ENCODE results near the gene SEPSECS. TPM values are rescaled to one million over a fixed set of nuclear protein-coding genes. Genes with fewer than 3 reads are reported as not detected.
A peak's percentile ranks its signal among the peaks of the same experiment; 100 is the strongest.
"Not testable (repeated sequence)": the region's sequence is repeated elsewhere in the genome, so short reads cannot be mapped to it uniquely, and the experiment has no call there.

Gene SEPSECS
- total RNA-seq, 4 donors from 2014 or later, result 6.6 to 19.2 (median 9.0) TPM

DNA sequence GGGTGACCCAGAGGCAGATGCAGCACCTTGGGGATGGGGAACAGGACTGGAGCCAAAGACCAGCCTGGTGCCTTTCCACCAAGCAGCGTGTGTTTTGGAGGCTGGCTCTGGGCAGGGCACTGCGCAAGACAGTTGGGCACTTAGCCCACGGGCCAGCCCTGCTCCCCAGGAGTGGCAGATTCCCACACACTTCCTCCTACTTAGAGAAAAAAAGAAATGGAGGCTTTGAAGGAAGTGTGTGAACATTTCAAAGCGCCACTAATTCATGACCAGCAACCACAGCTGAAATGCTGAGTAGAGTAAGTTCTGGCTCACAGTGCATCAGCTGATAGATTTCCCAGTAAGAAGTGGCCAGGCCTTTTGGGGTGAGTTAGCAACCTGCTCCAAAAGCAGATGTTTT lies 74.6 kb downstream of the SEPSECS start:
- Histone ChIP-seq H3K4me3 (no peak overlapping the region), H3K36me3 (no peaks in the 10 kb centered on the region), H3K9me3 (no peaks in the 10 kb centered on the region), H3K4me1 (peaks cover 0 to 10% (median 2%) of the 10 kb centered on the region in 4 donors), H3K27me3 (peaks cover 0 to 23% of the 10 kb centered on the region in 2 donors), H3K27ac (no peak overlapping the region)
- WGBS, 2 donors, result 62 to 78% methylated on average over 4 of the region's 4 CpGs
- peak in 1 of 2 donors; percentile 31 for TF ChIP-seq EP300 (IDR thresholded peaks at IDR 0.05)
- no peak for TF ChIP-seq POLR2A (IDR thresholded peaks at IDR 0.05)
- TF ChIP-seq, protein P1, sequence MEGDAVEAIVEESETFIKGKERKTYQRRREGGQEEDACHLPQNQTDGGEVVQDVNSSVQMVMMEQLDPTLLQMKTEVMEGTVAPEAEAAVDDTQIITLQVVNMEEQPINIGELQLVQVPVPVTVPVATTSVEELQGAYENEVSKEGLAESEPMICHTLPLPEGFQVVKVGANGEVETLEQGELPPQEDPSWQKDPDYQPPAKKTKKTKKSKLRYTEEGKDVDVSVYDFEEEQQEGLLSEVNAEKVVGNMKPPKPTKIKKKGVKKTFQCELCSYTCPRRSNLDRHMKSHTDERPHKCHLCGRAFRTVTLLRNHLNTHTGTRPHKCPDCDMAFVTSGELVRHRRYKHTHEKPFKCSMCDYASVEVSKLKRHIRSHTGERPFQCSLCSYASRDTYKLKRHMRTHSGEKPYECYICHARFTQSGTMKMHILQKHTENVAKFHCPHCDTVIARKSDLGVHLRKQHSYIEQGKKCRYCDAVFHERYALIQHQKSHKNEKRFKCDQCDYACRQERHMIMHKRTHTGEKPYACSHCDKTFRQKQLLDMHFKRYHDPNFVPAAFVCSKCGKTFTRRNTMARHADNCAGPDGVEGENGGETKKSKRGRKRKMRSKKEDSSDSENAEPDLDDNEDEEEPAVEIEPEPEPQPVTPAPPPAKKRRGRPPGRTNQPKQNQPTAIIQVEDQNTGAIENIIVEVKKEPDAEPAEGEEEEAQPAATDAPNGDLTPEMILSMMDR (IDR thresholded peaks at IDR 0.05), result no peak
- no peak for DNase-seq (ENCODE audit: low spot score in 2 of 2)

DNA sequence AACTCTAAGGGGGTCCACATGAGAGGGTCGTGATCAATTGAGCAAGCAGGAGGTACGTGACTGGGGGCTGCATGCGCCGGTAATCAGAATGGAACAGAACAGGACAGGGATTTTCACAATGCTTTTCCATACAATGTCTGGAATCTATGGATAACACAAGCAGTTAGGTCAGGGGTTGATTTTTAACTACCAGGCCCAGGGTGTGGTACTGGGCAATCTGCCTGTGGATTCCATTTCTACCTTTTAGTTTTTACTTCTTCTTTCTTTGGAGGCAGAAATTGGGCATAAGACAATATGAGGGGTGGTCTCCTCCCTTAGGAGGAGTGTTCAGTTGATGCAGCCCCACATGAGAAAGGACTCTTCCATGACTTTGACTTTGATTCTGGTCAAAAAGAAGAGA lies 76.8 kb downstream of the SEPSECS start:
- DNase-seq (ENCODE audit: low spot score in 2 of 2); H3K27ac ChIP-seq; H3K4me3 ChIP-seq; H3K4me1 ChIP-seq; H3K36me3 ChIP-seq; H3K9me3 ChIP-seq: not testable (repeated sequence)
- H3K27me3 ChIP-seq, result peaks cover 0 to 12% of the 10 kb centered on the region in 2 donors
- WGBS, 2 donors, result 80 to 85% methylated on average over 4 of the region's 4 CpGs

DNA sequence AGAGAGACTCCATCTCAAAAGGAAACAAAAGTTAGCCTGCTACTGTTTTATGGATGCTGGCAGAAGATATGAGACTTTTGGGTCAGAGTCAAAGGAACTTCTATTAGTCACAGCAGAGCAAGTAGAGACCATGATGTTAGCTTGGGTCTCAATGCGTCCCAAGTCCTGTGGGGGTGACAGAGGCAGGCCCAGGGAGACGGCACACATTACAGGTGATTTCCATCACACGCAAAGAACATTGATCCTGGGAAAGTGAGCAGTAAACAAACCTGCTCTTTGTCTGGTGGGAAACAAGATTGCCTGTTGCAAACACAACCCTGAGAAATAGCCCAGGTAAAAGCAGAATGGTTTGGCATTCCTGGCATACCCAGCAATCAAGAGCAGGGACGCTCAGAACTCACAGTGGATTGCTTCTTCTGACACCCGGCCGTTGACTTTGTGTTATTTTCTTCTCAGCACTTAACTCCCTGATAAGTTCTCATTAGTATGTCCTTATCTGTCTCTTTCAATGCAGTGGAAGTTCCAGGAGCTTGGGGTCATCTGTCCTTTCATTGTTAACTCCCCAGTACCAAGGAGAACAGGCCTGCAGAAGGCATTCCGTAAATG lies 78.3 kb downstream of the SEPSECS start:
- Histone ChIP-seq H3K27ac (no peak overlapping the region), H3K4me3 (no peak overlapping the region), H3K4me1 (no peaks in the 10 kb centered on the region), H3K36me3 (no peaks in the 10 kb centered on the region), H3K9me3 (no peaks in the 10 kb centered on the region), H3K27me3 (no peaks in the 10 kb centered on the region)
- DNase-seq (ENCODE audit: low spot score in 2 of 2), result no peak
- 75 to 89% methylated on average over 7 of the region's 7 CpGs for WGBS, 2 donors
- TF ChIP-seq, protein P1 (IDR thresholded peaks at IDR 0.05), result no peak
- no peak for TF ChIP-seq POLR2A (IDR thresholded peaks at IDR 0.05)
- TF ChIP-seq EP300 (IDR thresholded peaks at IDR 0.05), result no peak

DNA sequence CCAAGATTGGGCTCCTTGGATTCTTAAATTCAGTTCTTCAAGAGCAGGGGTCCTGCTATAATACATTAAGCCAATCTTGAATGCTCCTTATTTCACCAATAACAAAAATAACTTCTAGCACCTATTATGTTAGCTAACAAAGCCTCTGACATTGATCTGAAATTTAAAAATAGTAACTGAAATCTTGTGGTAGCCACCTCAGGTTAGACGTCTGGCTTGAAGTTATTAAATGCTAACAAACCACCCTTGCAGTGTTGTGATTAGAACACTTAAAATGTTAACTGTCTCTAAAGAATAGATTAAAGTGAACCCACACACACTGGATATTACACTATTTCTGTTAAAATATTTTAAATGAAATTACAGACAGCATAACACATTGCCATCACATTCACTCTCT lies 79.7 kb downstream of the SEPSECS start:
- Histone ChIP-seq H3K4me1 (no peaks in the 10 kb centered on the region), H3K36me3 (no peaks in the 10 kb centered on the region), H3K27ac (no peak overlapping the region), H3K27me3 (no peaks in the 10 kb centered on the region), H3K9me3 (no peaks in the 10 kb centered on the region), H3K4me3 (no peak overlapping the region)
- 55 to 67% methylated on average over 1 of the region's 1 CpG for WGBS, 2 donors
- TF ChIP-seq EP300 (IDR thresholded peaks at IDR 0.05) (no peak), POLR2A (IDR thresholded peaks at IDR 0.05) (no peak)
- TF ChIP-seq, protein P1 (IDR thresholded peaks at IDR 0.05), result no peak
- no peak for DNase-seq (ENCODE audit: low spot score in 2 of 2)

DNA sequence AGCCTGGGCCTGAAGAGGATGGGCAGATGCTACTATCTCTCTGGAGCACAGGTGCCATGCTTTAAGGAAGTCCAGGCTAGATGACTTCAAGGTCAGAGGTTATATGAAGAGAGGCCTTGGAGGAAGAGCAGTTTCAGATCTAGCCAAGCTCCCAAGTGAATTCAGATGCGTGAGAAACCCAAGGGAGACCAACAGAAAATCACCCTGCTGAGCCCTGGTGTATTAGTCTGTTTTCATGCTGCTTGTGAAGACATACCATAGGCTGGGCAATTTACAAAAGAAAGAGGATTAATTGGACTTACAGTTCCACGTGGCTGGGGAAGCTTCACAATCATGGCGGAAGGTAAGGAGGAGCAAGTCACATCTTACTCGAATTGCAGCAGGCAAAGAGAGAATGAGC lies 81.7 kb downstream of the SEPSECS start:
- no peak for TF ChIP-seq POLR2A (IDR thresholded peaks at IDR 0.05)
- TF ChIP-seq, protein P1 (IDR thresholded peaks at IDR 0.05), result no peak
- TF ChIP-seq EP300 (IDR thresholded peaks at IDR 0.05), result no peak
- DNase-seq (ENCODE audit: low spot score in 2 of 2), result no peak
- H3K27ac ChIP-seq, result no peak overlapping the region
- H3K9me3 ChIP-seq, result no peaks in the 10 kb centered on the region
- WGBS, 2 donors, result 84 to 90% methylated on average over 4 of the region's 4 CpGs
- H3K27me3 ChIP-seq, result no peaks in the 10 kb centered on the region
- H3K36me3 ChIP-seq, result no peaks in the 10 kb centered on the region
- no peaks in the 10 kb centered on the region for H3K4me1 ChIP-seq
- no peak overlapping the region for H3K4me3 ChIP-seq

All from tibial nerve (tissue), 4 donors.